GM21825 (cell line): ENCODE data around the gene SRR.

ENCODE experiments used
- ATAC-seq: cut with Tn5 transposase; IDR thresholded peaks from one replicate; pipeline ENCODE4 v1.9.1; 2021; ENCODE audit warnings: mild to moderate bottlenecking, moderate library complexity; ENCODE audit not compliant: unreplicated experiment

The SRR gene

GRCh38 chr17:2338315-2338657 is 34.5 kb downstream of the SRR start:
- ATAC-seq, result no peak

- ATAC-seq, result no peak
These were observed 39.7 kb downstream of the SRR start for GRCh38 chr17:2343421-2343820.

DNA sequence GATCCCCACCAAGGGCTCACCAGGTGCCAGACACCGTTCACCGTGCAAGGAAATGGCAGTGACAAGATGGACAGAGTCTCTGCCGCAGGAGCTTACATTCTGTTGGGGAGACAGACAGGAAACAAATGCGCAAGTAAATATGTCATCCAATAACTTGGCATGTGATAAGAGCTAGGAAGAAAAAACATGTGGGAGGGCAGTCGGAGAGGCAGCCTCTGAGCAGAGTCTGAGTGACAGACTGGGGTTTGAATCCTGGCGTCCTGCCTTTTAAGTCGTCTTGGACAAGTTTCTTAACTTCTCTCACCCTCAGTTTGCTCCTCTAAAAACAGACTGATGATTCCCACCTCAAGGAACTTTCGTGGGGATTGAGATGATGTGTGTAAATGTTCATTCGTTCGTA is 40.8 kb downstream of the SRR start:
- no peak for ATAC-seq

DNA sequence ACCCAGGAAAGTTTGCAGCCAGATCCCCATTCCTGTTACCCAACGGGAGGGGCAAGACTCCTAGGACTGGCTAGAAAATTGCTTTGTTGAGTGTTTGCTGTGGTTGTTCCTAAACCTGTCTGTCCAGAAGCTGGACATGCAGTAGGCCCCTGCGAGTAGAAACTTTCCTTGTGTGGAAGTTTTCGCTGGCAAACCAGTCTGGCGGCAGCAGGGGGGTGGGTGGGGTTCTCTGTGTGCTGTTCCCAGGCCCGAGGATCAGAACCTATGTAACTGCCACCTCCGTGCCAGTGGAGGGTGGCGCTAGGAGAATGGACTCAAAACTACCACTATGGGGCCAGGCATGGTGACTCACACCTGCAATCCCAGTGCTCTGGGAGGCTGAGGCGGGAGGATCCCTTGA is 42.7 kb downstream of the SRR start:
- ATAC-seq, result no peak

DNA sequence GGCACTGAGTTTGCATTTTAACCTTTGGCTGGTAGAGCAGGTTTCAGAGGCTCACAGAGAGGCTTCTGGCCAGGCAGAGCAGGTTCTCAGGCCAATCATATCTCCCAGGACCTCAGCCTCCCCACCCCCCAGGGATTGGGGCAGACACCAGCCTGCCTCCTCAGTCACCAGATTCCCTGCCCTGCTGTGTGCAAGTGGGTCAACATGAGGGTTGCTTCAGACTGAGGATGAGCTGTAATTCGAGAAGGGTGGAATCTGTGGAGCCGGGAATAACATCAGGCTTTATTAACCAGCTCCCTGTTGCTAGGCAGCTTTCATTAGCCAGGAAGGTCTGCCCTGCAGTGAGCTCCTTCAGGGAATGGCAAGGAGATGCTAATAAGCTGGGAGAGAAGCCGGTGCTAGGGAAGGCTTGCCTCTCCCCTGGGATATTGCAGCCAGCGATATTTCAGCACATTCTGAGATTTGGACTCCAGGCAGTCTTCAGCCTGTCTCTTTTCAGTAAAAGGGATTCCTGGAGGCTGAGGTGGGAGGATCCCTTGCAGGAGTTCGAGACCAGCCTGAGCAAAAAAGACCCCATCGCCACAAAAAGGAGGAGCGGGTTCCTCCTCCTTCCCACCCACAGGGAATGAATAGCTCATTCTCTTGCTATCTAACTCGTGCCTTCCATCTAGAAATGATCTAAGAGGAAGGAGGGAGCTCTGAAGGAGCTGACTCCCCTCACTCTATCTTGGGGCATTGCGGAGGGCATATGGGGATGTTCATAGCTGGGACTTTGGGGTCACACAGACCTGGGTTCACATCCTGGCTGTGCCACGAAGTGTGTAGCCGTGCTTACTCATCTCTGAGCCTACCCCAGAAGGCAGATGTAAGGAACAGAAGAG is 44.3 kb downstream of the SRR start:
- ATAC-seq, result no peak

DNA sequence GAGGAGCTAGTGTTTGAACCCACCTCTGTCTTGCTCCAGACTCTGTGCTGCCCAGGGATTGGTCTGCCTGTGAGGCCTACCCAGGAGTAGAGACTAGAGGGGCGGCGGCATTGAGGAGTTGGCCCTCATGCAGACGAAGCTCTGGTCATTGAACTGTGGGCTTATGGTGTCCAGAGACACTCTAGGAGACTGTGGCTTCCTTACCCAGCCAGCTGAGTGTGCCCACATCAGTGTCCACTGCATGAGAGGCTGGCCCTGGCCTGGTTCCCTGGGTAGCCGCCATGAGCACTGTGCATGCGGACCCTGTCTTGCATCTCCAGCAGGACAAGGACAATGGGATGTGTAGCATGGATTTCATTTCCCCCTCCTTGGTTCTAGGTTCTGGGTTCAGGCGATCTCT is 47.5 kb downstream of the SRR start:
- ATAC-seq, result no peak

GRCh38 chr17:2354311-2354710 is 50.6 kb downstream of the SRR start:
- ATAC-seq, result no peak

DNA sequence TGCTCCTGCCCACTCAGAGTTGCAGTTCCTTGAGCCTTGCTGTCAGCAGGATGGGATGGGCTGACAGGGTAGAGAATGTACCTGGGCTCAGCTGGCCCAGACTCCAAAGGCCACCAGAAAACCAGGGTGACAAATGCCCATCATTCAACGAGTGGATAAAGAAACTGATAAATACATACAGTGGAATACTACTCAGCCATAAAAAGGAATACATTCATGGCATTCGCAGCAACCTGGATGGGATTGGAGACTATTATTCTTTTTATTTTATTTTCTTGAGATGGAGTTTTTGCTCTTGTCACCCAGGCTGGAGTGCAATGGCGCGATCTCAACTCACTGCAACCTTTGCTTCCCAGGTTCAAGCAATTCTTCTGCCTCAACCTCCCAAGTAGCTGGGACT is 53.5 kb downstream of the SRR start:
- no peak for ATAC-seq

GRCh38 chr17:2357931-2358434 is 54.2 kb downstream of the SRR start:
- ATAC-seq, result no peak

DNA sequence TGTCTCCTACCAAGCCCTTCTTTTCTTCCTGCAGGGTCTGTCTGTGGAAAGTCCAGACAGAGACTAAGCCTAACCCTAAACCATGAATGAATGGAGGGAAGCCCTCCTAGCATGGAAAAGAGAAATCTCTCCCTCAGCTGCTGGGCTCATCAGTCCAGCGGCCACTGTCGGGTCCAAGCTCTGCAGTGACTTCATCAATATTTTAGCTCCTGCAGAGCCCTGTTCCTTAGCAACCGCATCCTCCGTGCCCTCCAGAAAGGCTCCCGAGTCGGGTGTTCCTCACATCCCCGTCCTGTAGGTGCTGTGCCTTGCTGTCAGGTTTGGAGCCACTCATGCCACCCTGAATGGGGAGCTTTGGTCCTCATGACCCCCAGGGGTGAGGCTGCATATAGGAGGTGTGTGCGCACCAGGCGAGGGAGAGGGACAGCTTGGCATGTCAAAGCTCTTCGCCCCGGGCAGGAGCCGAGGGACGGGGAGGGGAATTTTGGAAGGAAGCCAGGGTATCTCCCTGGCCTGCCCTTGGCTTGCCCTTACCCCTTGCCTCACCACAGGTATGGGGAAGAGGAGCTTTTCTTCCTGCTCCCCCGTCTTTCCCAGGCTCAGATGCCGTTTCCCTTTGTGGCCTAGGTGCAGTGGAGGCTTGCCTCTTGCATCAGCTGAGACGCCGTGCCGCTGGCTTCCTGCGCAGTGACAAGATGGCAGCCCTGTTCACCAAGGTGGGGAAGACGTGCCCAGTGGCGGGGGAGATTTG is 57.4 kb downstream of the SRR start:
- no peak for ATAC-seq

- no peak for ATAC-seq
These were observed 58.3 kb downstream of the SRR start for GRCh38 chr17:2362016-2362415.

DNA sequence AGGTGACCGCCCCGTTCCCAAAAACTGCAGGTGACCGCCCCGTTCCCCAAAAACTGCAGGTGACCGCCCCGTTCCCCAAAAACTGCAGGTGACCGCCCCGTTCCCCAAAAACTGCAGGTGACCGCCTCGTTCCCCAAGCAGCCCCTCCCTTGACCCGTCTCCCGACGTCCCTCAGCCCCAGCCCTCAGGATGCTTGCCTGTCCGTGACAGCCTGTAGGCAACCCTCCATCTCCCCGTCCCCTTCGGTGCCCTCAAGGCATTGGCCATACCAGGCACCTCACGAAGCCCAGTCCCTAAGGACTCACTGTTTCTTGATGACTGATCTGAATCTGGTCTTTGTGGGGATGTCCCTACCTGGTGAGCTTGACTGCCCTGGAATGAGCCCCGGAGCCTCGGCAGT is 58.7 kb downstream of the SRR start:
- no peak for ATAC-seq

- no peak for ATAC-seq
These were observed 59.1 kb downstream of the SRR start for GRCh38 chr17:2362881-2363280.

DNA sequence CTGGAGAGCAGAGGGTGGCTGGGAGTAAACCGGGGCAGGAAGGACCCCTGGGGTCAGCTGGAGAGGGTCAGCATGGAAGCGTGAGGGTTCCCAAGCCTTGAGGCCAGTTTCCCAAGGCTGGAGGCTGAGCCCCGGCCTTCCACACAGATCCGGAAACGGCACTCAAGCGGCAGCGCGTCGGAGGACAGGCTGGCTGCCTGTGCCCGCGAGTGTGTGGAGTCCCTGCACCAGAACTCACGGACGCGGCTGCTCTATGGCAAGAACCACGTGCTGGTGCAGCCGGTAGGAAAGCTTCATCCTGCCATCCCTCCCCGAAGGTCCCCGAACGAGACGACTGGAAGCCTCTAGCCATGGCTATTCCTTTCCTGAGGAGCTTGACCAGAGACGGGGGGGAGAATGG is 59.6 kb downstream of the SRR start:
- no peak for ATAC-seq

- ATAC-seq, result no peak
These were observed 60.4 kb downstream of the SRR start for GRCh38 chr17:2363851-2364762.

DNA sequence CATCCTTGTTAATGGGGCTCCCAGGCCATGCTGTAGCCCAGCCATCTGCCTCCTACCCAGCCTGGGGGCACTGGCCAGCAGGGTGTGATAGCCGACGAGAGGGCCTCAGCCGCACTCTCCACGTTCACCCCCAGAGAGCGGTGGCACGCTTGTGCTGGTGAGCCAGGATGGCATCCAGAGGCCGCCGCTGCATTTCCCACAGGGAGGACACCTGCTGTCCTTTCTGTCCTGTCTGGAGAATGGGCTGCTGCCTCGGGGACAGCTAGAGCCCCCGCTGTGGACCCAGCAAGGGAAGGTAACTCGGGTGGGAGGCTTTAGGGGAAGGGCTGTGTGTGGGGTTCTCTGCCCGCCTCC is 61.0 kb downstream of the SRR start:
- no peak for ATAC-seq

- ATAC-seq, result no peak
These were observed 61.4 kb downstream of the SRR start for GRCh38 chr17:2365132-2365531.

DNA sequence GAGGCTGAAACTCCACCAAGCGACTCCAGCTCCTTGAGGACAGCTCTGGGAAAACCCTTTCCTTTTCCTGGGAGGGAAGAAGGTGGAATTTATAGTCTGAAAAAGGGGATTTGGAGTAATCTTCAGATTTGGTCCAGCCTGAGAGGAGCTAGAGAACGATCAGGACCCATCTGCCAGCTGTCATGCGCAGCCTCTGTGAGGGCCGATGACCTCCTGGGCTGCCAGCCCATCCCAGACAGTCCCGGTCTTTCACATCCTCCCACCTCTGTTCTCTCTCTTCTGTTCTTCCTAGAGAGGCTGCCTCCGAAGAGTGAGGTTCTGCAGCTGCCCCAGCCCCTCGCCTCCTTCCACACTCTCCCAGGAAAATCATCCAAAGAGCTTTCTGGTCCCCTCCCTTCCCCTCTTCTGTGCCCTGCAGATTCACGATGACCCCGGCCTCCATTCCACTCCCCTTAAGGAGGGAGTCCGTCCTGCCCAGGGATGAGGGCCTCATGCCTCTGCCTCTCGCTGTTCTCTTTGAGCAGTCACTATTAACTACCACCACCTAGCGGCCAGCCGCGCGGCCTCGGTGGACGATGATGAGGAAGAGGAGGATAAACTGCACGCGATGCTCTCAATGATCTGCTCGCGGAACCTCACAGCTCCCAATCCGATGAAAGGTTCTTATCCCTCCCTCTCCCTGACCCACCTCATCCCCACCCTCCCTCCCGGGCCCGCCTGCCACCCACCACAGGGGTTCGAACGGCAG is 63.2 kb downstream of the SRR start:
- ATAC-seq, result no peak

DNA sequence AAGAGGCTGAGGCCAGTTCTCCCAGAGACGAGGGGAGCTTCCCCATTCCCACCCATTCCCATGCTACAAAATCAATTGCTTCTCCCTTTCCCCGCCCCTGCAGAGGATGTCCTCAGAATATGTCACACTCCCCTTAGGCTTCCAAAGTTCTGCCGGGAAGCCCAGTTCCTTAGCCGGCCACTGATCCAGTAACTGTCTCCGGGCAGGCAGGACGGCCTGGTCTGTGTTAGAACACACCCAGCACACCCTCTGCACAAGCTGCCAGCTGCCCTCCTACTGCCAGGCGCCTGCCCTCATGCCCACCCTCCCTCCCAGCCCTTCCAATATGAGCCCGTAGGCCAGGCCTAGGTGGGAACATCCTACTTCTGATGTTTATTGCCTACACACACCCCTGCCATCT is 64.6 kb downstream of the SRR start:
- no peak for ATAC-seq

DNA sequence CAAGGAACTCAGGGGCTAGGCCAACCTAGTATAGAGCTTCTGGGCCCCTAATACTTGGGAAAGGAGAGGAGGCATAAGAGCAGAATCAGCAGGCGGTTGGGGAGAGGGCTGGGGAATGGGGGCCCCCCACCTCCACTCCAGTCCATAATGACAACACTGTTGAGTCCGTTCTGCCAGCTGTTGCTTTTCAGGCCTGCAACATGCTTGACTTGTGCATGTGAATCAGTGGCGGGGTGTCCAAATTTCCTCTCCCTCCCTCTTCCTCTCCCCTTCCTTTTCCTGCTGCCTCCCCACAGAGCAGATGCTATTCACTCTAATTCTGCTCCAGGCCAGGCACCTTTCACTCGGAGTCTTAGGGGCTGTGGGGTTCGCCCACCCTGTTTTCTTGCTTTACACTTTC is 65.3 kb downstream of the SRR start:
- no peak for ATAC-seq
